ENCODE measurements around the gene ZNF497. TPM values are rescaled to one million over a fixed set of nuclear protein-coding genes. Genes with fewer than 3 reads are reported as not detected.

ZNF497 gene
- total and polyA plus RNA-seq, 10 of the 15 experiments (the other 5 are each of a cell fraction or from before 2014, with no cell fraction given): 0.09 to 0.82 (median 0.28) TPM

GRCh38 chr19:58368561-58369360 is 6.2 kb upstream of the ZNF497 start:
- ChIA-PET CTCF (no interaction called here), SMC1A (ENCODE audit: uncharacterized antibody, unreplicated experiment) (no interaction called here), POLR2A (no interaction called here), RAD21 (ENCODE audit: unreplicated experiment) (no interaction called here)
- no peak overlapping the region for H3K4me3 ChIP-seq
- H3K4me1 ChIP-seq (ENCODE audit: control insufficient read depth, insufficient read depth, low read length): peaks cover 7% of the 10 kb centered on the region
- in situ Hi-C loops (cut with MboI): no loop called here
- no peaks in the 10 kb centered on the region for H4K20me1 ChIP-seq (ENCODE audit: control insufficient read depth, insufficient read depth)
- no peak overlapping the region for H3K9ac ChIP-seq (ENCODE audit: control insufficient read depth, insufficient read depth, low read length)
- H3K9me3 ChIP-seq (replicated peaks; ENCODE audit: control insufficient read depth, insufficient read depth, low read length): no peaks in the 10 kb centered on the region
- FAIRE-seq (no peak), ATAC-seq (no peak), DNase-seq (ENCODE audit: low read depth, low spot score) (no peak)
- no peak overlapping the region for H3K4me2 ChIP-seq (ENCODE audit: control insufficient read depth, insufficient read depth)
- BruUV-seq (replicated peaks): no TSS peak
- H3K79me2 ChIP-seq (ENCODE audit: control insufficient read depth, insufficient read depth, low read length): no peaks in the 10 kb centered on the region
- 93% methylated on average over 46 of the region's 68 CpGs for WGBS (ENCODE audit: insufficient coverage, insufficient replicate concordance, low lambda C conversion rate, missing lambda C conversion rate)
- intact Hi-C loops (cut with micrococcal nuclease; ENCODE audit: unreplicated experiment): no loop called here
- no peak overlapping the region for H3K27ac ChIP-seq (ENCODE audit: control insufficient read depth, insufficient read depth)
- TF ChIP-seq EGR1 (IDR thresholded peaks at IDR 0.05; ENCODE audit: borderline replicate concordance in 1 of 2, low read depth in 2 of 2, low read length in 2 of 2) (no peak), ZNF384 (IDR thresholded peaks at IDR 0.05; ENCODE audit: borderline replicate concordance, low read depth, low read length) (no peak), ZNF274 (IDR thresholded peaks at IDR 0.05; ENCODE audit: insufficient read depth, insufficient read length) (no peak), GATAD2B (conservative IDR thresholded peaks at IDR 0.05; ENCODE audit: low read depth) (no peak), SKIL (IDR thresholded peaks at IDR 0.05; ENCODE audit: low read depth, poor library complexity, severe bottlenecking) (no peak), WRNIP1 (IDR thresholded peaks at IDR 0.05; ENCODE audit: borderline replicate concordance, low read depth, low read length) (no peak), CEBPZ (IDR thresholded peaks at IDR 0.05; ENCODE audit: low read depth, low read length) (no peak), NR2C2 (IDR thresholded peaks at IDR 0.05; ENCODE audit: borderline replicate concordance, control insufficient read depth, insufficient read length, low read depth) (no peak), STAT1 (conservative IDR thresholded peaks at IDR 0.05) (no peak), TCF12 (IDR thresholded peaks at IDR 0.05; ENCODE audit: low read depth, low read length) (no peak), POLR2AphosphoS2 (IDR thresholded peaks at IDR 0.05; ENCODE audit: low read depth, low read length) (no peak), POLR2AphosphoS5 (IDR thresholded peaks at IDR 0.05; ENCODE audit: low read length) (no peak)
- no peaks in the 10 kb centered on the region for H3K27me3 ChIP-seq (replicated peaks in 1 of 2; ENCODE audit: control insufficient read depth in 2 of 2, insufficient read depth in 2 of 2, low read length in 1 of 2)
- H2AFZ ChIP-seq (ENCODE audit: control insufficient read depth, low read depth, low read length): no peak overlapping the region
- H3K36me3 ChIP-seq (ENCODE audit: control insufficient read depth in 2 of 2, insufficient read depth in 2 of 2, low read length in 1 of 2): no peaks in the 10 kb centered on the region

Data from GM12878 (cell line).